NOMO-1 treated with dmso at 0.1 percent for 144 hours (cell line): Measurements from ENCODE around the gene ADSS1.

Source experiments
- DNase-seq: peaks from one replicate; lab custom pipeline; 2025; ENCODE audit not compliant: unreplicated experiment; lab: John Stamatoyannopoulos, UW

ADSS1 gene

GRCh38 chr14:104766256-104766862, 42.3 kb downstream of the ADSS1 start:
- no peak for DNase-seq

GRCh38 chr14:104766863-104767633, 43.0 kb downstream of the ADSS1 start:
- DNase-seq = no peak

GRCh38 chr14:104767634-104767918, 43.5 kb downstream of the ADSS1 start:
- DNase-seq = no peak

GRCh38 chr14:104768437-104769323, 44.7 kb downstream of the ADSS1 start:
- DNase-seq = peak; percentile 32

GRCh38 chr14:104769324-104770071, 45.5 kb downstream of the ADSS1 start:
- DNase-seq = no peak

- DNase-seq = no peak
Observed at GRCh38 chr14:104770072-104770579, 46.1 kb downstream of the ADSS1 start.

- DNase-seq = no peak
Observed at GRCh38 chr14:104770851-104771272, 46.8 kb downstream of the ADSS1 start.

- DNase-seq = no peak
Observed at GRCh38 chr14:104771374-104771773, 47.3 kb downstream of the ADSS1 start.

GRCh38 chr14:104771918-104772706, 48.1 kb downstream of the ADSS1 start:
- DNase-seq = no peak

- DNase-seq = no peak
Observed at GRCh38 chr14:104772707-104773504, 48.9 kb downstream of the ADSS1 start.

- DNase-seq = no peak
Observed at GRCh38 chr14:104773505-104774452, 49.8 kb downstream of the ADSS1 start.

GRCh38 chr14:104774453-104775072, 50.5 kb downstream of the ADSS1 start:
- no peak for DNase-seq

- DNase-seq = no peak
Observed at GRCh38 chr14:104775073-104775489, 51.1 kb downstream of the ADSS1 start.

GRCh38 chr14:104776481-104776880, 52.5 kb downstream of the ADSS1 start:
- DNase-seq = no peak

- DNase-seq = no peak
Observed at GRCh38 chr14:104776961-104777807, 53.2 kb downstream of the ADSS1 start.

- no peak for DNase-seq
Observed at GRCh38 chr14:104777808-104778249, 53.8 kb downstream of the ADSS1 start.
